HG03354 (cell line): ENCODE measurements around the gene ATG9B.
A peak's percentile ranks its signal among the peaks of the same experiment; 100 is the strongest.
"Not testable (repeated sequence)": the region's sequence is repeated elsewhere in the genome, so short reads cannot be mapped to it uniquely, and the experiment has no call there.

Experiments used
- ATAC-seq: cut with Tn5 transposase; IDR thresholded peaks from one replicate; pipeline ENCODE4 v1.9.1; 2021; ENCODE audit warnings: mild to moderate bottlenecking; ENCODE audit not compliant: unreplicated experiment, poor library complexity, severe bottlenecking

ATG9B gene

GRCh38 chr7:151017953-151018420 lies 6.3 kb downstream of the ATG9B start:
- ATAC-seq, result peak; percentile 67

- no peak for ATAC-seq
Observed at GRCh38 chr7:151017370-151017952, 6.8 kb downstream of the ATG9B start.

- no peak for ATAC-seq
Observed at GRCh38 chr7:151016942-151017341, 7.4 kb downstream of the ATG9B start.

GRCh38 chr7:151016505-151016904 lies 7.8 kb downstream of the ATG9B start:
- no peak for ATAC-seq

- ATAC-seq, result no peak
Observed at GRCh38 chr7:151015967-151016366, 8.3 kb downstream of the ATG9B start.

GRCh38 chr7:151014950-151015349 lies 9.3 kb downstream of the ATG9B start:
- ATAC-seq, result no peak

- ATAC-seq, result peak; percentile 58
Observed at GRCh38 chr7:151013733-151014497, 10.4 kb downstream of the ATG9B start.

GRCh38 chr7:151013356-151013732 lies 10.9 kb downstream of the ATG9B start:
- ATAC-seq, result no peak

GRCh38 chr7:151012911-151013347 lies 11.4 kb downstream of the ATG9B start:
- no peak for ATAC-seq

- ATAC-seq, result no peak
Observed at GRCh38 chr7:151012031-151012692, 12.1 kb downstream of the ATG9B start.

- not testable (repeated sequence) for ATAC-seq
Observed at GRCh38 chr7:151011616-151012015, 12.7 kb downstream of the ATG9B start.

- ATAC-seq, result no peak
Observed at GRCh38 chr7:151011097-151011409, 13.2 kb downstream of the ATG9B start.

GRCh38 chr7:151010307-151011096 lies 13.8 kb downstream of the ATG9B start:
- no peak for ATAC-seq

GRCh38 chr7:151010037-151010306 lies 14.3 kb downstream of the ATG9B start:
- ATAC-seq, result no peak

GRCh38 chr7:151009327-151010036 lies 14.8 kb downstream of the ATG9B start:
- no peak for ATAC-seq

- ATAC-seq, result peak; percentile 89
Observed at GRCh38 chr7:151008511-151009323, 15.6 kb downstream of the ATG9B start.

GRCh38 chr7:151008143-151008510 lies 16.2 kb downstream of the ATG9B start:
- no peak for ATAC-seq

- no peak for ATAC-seq
Observed at GRCh38 chr7:151007469-151007898, 16.8 kb downstream of the ATG9B start.
